ENCODE data around the gene RASIP1.

DNA sequence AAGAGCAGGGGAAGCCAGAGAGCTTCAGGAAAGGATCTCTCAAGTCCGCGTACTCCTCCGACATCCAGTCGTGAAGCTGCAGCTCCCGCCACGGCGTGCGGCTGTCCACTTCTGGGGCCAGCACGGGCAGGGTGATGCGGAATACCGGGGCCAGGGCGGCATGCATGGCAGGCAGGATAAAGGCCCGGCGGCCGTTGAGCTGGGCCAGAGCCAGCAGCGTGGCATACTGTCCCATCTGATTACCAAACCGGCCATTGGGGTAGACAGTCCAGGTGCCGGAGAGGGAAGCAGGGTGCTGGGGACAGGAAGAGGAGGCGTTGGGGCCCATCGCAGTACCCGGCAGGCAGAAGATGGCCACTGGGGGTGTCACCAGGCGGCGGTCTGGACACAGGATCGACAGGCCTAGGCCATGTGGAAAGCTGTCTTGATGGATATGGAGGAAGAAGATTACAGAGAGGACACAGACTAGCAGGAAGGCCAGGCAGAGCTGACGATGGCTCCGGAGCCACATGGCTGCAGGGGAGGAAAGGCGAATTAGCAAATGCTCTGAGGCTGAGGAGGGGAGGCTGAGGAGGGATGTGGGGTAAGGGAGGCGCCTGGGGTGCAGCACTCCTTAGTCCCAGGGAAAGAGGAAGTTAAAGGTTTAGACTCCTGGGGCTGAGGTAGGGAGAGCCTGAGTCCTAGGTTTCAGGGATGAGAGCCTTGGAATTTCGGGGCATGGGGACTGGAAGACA, 10.5 kb upstream of the RASIP1 start:
- TF ChIP-seq, protein P1, sequence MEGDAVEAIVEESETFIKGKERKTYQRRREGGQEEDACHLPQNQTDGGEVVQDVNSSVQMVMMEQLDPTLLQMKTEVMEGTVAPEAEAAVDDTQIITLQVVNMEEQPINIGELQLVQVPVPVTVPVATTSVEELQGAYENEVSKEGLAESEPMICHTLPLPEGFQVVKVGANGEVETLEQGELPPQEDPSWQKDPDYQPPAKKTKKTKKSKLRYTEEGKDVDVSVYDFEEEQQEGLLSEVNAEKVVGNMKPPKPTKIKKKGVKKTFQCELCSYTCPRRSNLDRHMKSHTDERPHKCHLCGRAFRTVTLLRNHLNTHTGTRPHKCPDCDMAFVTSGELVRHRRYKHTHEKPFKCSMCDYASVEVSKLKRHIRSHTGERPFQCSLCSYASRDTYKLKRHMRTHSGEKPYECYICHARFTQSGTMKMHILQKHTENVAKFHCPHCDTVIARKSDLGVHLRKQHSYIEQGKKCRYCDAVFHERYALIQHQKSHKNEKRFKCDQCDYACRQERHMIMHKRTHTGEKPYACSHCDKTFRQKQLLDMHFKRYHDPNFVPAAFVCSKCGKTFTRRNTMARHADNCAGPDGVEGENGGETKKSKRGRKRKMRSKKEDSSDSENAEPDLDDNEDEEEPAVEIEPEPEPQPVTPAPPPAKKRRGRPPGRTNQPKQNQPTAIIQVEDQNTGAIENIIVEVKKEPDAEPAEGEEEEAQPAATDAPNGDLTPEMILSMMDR (IDR thresholded peaks at IDR 0.05): no peak
- no peak for TF ChIP-seq POLR2A (IDR thresholded peaks at IDR 0.05)

Data from heart left ventricle (tissue), 13 donors.